Measurements from ENCODE around the gene RPS21. TPM values are rescaled to one million over a fixed set of nuclear protein-coding genes. Genes with fewer than 3 reads are reported as not detected.
A peak's percentile ranks its signal among the peaks of the same experiment; 100 is the strongest.

The RPS21 gene
- total RNA-seq, 1 experiment from 2014 or later = 2,286 TPM

GRCh38 chr20:62354031-62354808 is 32.7 kb upstream of the RPS21 start:
- DNase-seq (ENCODE audit: low spot score) = no peak

DNA sequence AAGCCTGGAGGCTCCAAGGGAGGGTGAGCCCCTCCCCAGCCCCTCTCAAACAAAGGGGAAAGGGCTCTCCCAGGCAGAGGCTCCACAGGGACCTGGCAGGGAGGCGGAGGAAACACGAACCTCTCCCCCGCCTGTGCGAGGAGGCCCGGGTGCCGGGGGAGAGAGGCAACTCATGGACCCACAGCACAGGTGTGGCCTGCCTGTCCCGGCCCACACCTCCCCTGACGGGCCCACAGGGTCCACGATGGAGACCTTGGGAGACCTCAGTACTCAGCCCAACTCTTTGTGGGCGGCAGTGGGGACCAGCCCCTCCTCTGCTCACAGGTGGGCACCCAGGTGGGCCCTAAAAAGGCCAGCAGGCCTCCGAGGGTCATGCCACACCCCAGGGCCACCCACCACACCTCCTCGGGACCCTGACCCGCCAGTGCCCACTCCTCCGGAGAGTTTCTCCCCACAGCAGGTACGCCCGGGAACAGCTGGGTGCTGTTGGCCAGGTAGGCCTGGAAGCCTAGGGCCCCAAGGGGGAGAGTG is 32.0 kb upstream of the RPS21 start:
- DNase-seq (ENCODE audit: low spot score) = no peak

DNA sequence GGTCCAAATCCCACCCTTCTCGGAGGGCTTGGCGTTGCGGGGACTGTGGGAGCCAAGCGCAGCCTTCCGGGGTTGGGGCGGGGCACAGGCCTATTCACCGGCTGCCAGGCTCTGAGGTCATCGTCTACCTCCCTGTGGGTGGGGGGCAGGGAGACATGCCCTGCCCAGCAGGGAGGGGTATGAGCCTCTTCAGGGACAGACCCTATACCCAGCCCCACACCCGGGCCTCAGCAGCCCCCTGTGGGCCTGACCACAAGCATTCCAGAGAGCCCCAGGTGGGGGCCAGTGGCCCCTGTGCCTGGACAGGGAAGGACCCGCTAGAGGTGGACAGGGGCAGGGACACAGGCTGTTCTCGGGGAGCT is 31.4 kb upstream of the RPS21 start:
- DNase-seq (ENCODE audit: low spot score) = peak; percentile 81

DNA sequence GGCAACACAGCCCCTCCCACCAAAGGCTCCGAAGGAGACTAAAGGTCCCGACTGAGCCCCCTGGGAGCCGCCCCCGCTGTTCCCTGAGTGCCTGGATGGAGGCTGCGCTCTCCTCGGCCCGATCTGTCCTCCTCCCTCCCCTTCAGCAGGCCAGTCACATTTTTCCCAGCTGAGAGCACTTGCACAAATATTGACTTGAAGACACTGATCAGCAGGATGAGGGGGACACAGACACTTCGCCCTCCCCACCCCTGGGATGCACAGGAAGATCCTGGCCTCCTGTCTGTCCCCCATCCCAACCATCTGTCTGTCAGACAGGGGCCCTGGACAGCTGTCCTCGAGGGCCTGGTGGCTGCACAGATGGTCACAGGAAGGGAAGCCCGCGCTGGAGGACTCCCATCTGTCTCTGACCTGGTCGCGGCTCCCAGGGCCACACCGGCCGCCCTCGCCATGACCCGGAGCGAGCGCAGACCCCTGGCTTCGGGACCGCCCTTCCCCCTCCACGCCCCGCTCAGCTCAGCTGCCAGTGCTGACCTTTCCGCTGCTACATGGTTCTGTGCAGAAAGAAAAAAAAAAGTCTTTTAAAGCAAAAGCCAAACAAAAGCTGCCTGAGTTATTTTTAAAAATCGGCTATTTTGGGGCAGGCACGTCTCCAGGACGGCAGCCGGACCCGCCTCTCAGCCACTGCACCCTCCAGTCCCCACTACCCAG is 30.9 kb upstream of the RPS21 start:
- DNase-seq (ENCODE audit: low spot score) = no peak

- no peak for DNase-seq (ENCODE audit: low spot score)
Measured at GRCh38 chr20:62356589-62357186, 30.2 kb upstream of the RPS21 start.

DNA sequence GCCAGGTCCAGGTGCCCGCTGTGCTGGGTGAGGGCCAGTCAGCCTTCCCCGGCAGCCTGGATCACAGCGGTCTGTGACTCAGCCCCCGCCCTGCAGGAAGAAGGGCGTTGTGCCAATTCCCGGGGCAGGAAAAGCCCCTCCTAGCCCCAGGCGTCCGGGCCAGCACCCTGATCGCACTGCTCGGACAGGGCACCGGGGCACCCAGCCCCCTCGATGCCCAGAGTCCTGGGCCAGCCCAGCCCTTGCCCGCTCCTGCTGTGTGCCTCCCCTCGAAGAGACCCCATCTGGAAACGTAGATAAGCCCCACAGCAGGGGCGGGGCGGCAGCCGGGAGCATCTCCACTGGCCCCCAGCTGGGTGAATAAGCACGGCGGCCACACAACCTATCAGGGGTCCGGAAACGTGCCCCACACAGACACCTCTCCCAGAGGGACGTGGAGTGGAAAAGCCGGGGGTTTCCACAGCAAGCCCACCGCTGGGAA is 29.7 kb upstream of the RPS21 start:
- peak; percentile 95 for DNase-seq (ENCODE audit: low spot score)

- DNase-seq (ENCODE audit: low spot score) = peak; percentile 61
Measured at GRCh38 chr20:62357681-62358080, 29.2 kb upstream of the RPS21 start.

- DNase-seq (ENCODE audit: low spot score) = peak; percentile 92
Measured at GRCh38 chr20:62358171-62359042, 28.5 kb upstream of the RPS21 start.

GRCh38 chr20:62359043-62359490 is 27.8 kb upstream of the RPS21 start:
- DNase-seq (ENCODE audit: low spot score) = no peak

GRCh38 chr20:62359491-62360121 is 27.3 kb upstream of the RPS21 start:
- DNase-seq (ENCODE audit: low spot score) = peak; percentile 99

DNA sequence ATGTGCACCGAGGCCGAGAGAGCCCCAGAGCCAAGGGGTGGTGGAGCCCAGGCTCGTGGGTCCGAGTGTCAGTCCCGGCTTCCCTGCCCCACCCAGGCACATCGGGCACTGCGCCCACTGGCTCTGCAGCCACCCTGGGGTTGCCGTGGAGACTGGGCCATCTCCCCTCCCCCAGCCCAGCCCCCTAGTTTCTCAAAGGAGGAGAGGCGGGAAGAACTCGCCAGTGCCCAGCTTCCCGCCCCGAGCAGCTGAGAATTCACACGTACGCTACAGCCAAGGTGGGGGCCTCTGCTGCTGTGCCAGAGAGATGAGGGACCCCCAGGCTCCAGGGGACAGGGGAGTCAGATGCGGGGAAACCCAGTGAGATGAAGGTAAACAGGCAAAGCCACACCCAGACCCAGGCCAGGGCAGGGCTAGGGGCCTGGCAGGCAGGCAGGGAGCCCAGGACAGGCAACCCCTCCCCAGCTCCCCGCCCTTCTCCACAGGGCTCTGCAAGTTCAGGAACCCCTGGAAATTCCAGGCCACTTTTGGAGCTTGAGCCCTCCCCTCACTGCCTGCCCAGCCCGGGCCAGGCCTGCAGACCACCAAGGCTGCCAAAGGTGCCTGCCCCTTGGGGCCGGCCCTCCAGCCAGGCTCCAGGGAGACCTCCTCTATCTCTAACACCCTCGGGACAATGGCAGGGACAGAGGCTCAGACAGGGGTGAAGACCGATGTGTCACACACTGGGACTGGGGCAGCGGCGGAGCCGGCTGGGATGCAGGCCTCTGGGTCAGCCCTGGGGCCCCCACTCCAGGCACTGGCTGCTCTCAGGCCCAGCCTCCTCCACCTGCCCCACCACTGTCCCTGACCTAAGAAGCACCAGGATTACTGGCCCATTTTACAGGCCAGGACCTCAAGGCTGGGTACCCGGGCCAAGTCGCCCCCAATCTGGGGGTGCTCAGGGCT is 25.8 kb upstream of the RPS21 start:
- DNase-seq (ENCODE audit: low spot score) = peak; percentile 72

- DNase-seq (ENCODE audit: low spot score) = peak; percentile 75
Measured at GRCh38 chr20:62361799-62362589, 24.9 kb upstream of the RPS21 start.

DNA sequence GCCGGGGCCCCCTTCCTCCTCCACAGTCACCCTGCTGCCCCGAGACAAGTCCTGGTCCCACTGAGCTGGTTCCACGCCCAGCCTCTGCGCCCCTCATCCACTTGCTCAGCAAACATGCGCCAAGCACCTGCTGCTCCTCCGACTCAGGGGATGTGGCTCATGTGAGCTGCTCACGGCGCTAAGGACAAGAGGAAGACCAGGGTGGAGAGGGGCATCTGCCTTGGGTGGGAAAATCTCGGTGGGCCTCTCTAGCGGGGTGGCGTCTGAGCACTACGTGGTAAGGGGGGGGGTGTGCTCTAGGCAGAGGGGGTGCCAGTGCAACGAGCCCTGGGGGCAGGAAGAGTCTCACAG is 24.3 kb upstream of the RPS21 start:
- no peak for DNase-seq (ENCODE audit: low spot score)

DNA sequence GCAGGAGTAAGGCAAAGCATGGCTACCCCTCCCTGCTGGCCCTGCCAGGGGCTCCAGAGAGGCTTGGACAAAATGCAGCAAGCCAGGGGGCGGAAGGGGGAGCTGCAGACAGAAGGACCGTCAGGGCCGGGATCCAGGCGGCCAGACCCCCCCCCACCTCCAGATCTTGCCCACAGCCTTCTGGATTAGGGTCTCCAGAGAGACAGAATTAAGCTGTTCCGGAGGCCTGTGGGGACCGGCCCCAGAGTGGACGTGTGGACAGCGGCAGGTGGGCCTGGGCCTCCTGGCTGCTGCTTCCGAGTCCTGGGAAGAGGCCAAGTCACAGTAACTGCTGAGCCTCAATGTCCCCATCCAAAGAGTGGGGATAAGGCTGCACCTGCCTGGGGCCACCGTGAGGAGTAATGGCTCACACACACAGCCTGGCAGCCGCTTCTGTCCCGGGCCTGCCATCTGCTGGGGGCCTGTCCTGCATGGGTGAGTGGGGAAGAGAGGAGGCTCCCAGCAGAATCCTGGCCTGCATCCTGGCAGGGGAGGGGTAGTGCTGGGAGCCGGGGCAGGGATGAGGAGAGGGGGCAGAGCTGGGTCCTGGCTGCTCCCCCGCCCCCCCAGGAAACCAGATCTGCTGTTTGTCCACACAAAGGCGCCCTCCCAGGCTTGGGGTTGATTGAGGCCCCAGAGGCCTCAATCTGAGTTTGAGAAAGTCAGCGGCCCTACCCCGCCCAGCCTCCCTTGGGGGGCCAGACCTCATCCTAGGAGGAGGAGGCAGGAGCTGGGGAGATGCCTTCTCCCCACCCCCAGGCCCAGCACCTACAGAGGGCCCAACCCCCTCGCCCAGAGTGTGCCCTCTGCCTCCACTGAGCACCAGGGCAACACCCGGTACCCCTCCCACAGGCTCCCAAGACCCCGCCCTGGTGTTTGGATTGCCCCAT is 23.6 kb upstream of the RPS21 start:
- DNase-seq (ENCODE audit: low spot score) = peak; percentile 71

GRCh38 chr20:62363920-62364851 is 22.7 kb upstream of the RPS21 start:
- DNase-seq (ENCODE audit: low spot score) = peak; percentile 84

- DNase-seq (ENCODE audit: low spot score) = peak; percentile 67
Measured at GRCh38 chr20:62364911-62365736, 21.8 kb upstream of the RPS21 start.

Measured in A172 (cell line).